ENCODE results near the gene SLC15A3.

DNA sequence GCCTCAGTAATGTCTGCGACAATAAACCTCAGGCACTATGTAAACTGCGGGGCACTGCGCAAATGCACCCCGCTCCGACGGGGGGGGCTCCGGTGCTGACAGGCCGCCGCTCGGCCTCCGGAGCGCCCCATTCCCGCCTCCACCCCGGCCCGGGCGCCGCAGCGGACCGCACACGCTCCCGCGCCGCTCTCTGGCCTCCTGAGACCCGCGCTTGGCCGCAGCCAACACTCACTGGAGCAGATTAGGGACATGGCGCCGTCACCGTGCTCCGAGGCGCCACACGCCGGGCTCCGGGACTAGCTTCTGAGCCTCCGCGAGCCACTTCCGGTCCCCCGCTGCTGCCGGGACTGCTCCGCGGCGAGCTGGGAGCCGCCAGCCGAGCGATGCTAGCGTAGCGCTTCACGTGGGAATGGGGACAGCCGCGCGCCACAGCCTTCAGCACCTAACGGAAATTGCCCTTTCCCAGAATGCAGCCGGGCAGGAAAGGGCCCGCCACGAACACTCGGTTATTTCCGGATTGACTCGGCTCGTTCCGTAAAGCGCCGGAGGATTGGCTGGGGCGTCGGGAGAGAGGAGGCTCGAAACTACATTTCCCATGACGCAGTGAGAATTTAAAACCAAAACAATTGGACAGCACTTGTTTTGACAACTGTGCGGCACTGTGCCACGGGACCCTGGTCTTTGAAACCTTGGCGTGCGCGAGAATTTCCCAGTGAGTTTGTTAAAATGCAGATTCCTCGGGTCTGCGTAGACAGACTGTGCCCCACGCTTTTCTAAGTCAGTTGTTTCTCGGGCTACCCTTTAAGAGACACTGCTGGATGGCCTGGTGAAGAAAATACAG, 45.6 kb downstream of the SLC15A3 start, which contains the start of gene PRPF19:
- TF ChIP-seq, protein P1, sequence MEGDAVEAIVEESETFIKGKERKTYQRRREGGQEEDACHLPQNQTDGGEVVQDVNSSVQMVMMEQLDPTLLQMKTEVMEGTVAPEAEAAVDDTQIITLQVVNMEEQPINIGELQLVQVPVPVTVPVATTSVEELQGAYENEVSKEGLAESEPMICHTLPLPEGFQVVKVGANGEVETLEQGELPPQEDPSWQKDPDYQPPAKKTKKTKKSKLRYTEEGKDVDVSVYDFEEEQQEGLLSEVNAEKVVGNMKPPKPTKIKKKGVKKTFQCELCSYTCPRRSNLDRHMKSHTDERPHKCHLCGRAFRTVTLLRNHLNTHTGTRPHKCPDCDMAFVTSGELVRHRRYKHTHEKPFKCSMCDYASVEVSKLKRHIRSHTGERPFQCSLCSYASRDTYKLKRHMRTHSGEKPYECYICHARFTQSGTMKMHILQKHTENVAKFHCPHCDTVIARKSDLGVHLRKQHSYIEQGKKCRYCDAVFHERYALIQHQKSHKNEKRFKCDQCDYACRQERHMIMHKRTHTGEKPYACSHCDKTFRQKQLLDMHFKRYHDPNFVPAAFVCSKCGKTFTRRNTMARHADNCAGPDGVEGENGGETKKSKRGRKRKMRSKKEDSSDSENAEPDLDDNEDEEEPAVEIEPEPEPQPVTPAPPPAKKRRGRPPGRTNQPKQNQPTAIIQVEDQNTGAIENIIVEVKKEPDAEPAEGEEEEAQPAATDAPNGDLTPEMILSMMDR (IDR thresholded peaks at IDR 0.05): no peak
- peak; percentile 74 for TF ChIP-seq POLR2A (IDR thresholded peaks at IDR 0.05)
